ENCODE results near the gene PSMC4.
A peak's percentile ranks its signal among the peaks of the same experiment; 100 is the strongest.

Gene PSMC4

DNA sequence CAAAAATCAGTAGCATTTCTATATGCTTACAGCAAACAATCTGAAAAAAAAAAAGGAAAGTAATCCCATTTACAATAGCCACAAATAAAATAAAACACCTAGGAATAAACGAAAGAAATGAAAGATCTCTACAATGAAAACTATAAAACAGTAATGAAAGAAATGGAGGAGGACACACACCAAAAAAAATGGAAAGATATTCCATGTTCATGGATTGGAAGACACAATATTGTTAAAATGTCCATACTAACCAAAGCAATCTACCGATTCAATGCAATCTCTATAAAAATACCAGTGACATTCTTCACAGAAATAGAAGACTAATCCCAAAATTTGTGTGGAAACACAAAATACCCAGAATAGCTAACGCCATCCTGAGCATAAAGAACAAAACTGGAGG is 41.2 kb upstream of the PSMC4 start:
- Histone ChIP-seq H4K20me1 (ENCODE audit: insufficient read depth, low read length) (no peaks in the 10 kb centered on the region), H3K27ac (ENCODE audit: low read length) (no peak overlapping the region), H3K36me3 (replicated peaks; ENCODE audit: low read depth, low read length) (no peaks in the 10 kb centered on the region), H3K4me2 (ENCODE audit: low read length) (no peak overlapping the region), H3K79me2 (ENCODE audit: low read length) (no peaks in the 10 kb centered on the region), H3K4me1 (ENCODE audit: low read length) (no peaks in the 10 kb centered on the region), H3K9me3 (ENCODE audit: insufficient read depth, low read length) (no peaks in the 10 kb centered on the region), H3K4me3 (ENCODE audit: low read length) (no peak overlapping the region), H3K27me3 (ENCODE audit: low read depth, low read length) (no peaks in the 10 kb centered on the region), H3K9ac (ENCODE audit: low read length) (no peak overlapping the region), H2AFZ (ENCODE audit: low read depth, low read length) (no peak overlapping the region)
- TF ChIP-seq EZH2phosphoT487 (IDR thresholded peaks at IDR 0.05; ENCODE audit: low read depth), result no peak
- TF ChIP-seq, protein P1, sequence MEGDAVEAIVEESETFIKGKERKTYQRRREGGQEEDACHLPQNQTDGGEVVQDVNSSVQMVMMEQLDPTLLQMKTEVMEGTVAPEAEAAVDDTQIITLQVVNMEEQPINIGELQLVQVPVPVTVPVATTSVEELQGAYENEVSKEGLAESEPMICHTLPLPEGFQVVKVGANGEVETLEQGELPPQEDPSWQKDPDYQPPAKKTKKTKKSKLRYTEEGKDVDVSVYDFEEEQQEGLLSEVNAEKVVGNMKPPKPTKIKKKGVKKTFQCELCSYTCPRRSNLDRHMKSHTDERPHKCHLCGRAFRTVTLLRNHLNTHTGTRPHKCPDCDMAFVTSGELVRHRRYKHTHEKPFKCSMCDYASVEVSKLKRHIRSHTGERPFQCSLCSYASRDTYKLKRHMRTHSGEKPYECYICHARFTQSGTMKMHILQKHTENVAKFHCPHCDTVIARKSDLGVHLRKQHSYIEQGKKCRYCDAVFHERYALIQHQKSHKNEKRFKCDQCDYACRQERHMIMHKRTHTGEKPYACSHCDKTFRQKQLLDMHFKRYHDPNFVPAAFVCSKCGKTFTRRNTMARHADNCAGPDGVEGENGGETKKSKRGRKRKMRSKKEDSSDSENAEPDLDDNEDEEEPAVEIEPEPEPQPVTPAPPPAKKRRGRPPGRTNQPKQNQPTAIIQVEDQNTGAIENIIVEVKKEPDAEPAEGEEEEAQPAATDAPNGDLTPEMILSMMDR (IDR thresholded peaks at IDR 0.05; ENCODE audit: low read depth, low read length), result no peak

DNA sequence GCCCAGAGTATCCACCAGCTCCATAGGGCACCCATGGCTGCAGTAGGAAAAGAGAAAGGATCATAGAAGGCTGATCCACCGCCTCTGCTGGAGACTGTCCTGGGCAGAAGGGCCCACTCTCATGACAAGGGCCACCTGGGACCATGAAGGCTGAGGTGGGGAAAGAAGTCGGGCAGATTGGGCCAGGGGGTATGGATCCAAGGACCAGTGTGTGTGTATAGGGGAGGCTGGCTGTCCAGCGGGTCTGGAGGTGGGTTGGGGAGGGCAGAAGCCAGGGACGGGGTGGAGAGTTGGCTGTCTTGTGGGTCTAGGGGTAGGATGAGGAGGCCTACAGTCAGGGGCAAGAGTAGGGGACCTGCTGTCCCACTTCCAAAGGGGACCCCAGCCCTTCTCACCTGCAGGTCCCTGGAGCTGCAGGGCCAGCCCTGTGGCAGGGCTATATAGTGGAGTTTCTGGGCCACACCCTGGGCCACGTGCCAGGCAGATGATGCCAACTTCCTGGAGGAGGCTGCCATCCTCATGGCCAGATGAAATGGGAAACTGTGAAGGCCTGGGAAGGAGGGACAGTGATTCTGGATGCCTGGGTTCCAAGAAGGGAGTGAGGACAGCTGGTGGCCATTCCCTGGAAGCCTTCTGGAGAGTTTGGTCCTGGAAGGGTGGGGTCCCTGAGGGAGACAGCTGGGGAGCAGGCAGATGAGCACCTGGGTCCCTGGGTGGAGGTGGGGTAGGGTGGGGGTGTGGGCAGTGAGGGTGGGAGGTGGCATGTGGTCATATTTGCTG is 36.2 kb upstream of the PSMC4 start, which contains the start of gene FCGBP:
TSS of gene FCGBP (minus strand) at position 51 of the 780 bp plus-strand sequence.
- TF ChIP-seq, protein P1 (IDR thresholded peaks at IDR 0.05; ENCODE audit: low read depth, low read length), result no peak
- TF ChIP-seq EZH2phosphoT487 (IDR thresholded peaks at IDR 0.05; ENCODE audit: low read depth), result no peak

DNA sequence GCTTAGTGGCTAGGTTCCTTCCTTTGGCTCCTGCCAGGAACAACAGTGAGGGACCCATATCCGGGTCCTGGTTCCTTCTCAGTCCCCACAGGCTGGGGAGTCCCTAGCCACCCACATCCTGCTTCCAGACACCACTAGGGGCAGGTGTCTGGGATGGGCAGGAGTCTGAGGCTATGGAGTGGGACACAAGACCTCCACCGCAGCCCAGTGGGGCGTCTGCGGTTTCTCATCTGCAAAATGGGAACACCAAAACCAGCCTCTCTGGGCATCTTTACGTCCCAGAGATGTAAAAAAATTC is 35.7 kb upstream of the PSMC4 start:
- no peaks in the 10 kb centered on the region for H3K27me3 ChIP-seq (ENCODE audit: low read depth, low read length)
- H3K36me3 ChIP-seq (replicated peaks; ENCODE audit: low read depth, low read length), result peaks cover 6% of the 10 kb centered on the region
- H3K9me3 ChIP-seq (ENCODE audit: insufficient read depth, low read length), result peaks cover 7% of the 10 kb centered on the region
- no peaks in the 10 kb centered on the region for H3K79me2 ChIP-seq (ENCODE audit: low read length)
- no peak overlapping the region for H3K4me3 ChIP-seq (ENCODE audit: low read length)
- TF ChIP-seq, protein P1 (IDR thresholded peaks at IDR 0.05; ENCODE audit: low read depth, low read length), result no peak
- TF ChIP-seq EZH2phosphoT487 (IDR thresholded peaks at IDR 0.05; ENCODE audit: low read depth), result no peak
- H3K4me2 ChIP-seq (ENCODE audit: low read length), result no peak overlapping the region
- H3K9ac ChIP-seq (ENCODE audit: low read length), result no peak overlapping the region
- peaks cover 28% of the 10 kb centered on the region for H3K4me1 ChIP-seq (ENCODE audit: low read length)
- H2AFZ ChIP-seq (ENCODE audit: low read depth, low read length), result no peak overlapping the region
- H3K27ac ChIP-seq (ENCODE audit: low read length), result no peak overlapping the region
- no peaks in the 10 kb centered on the region for H4K20me1 ChIP-seq (ENCODE audit: insufficient read depth, low read length)

More for the DNA sequence above, 36.2 kb upstream of the PSMC4 start, which contains the start of gene FCGBP:
- H3K27ac ChIP-seq (ENCODE audit: low read length), result no peak within 1 kb of the TSS
- H2AFZ ChIP-seq (ENCODE audit: low read depth, low read length), result no peak within 1 kb of the TSS
- peaks cover 26% of the 10 kb centered on the region for H3K4me1 ChIP-seq (ENCODE audit: low read length)
- H3K9me3 ChIP-seq (ENCODE audit: insufficient read depth, low read length), result peaks cover 4% of the 10 kb centered on the region; the same call in 1 of the 2 replicates
- peaks cover 2% of the 10 kb centered on the region for H3K36me3 ChIP-seq (replicated peaks; ENCODE audit: low read depth, low read length)
- H3K4me3 ChIP-seq (ENCODE audit: low read length), result no peak within 1 kb of the TSS
- no peaks in the 10 kb centered on the region for H3K27me3 ChIP-seq (ENCODE audit: low read depth, low read length)
- no peaks in the 10 kb centered on the region for H4K20me1 ChIP-seq (ENCODE audit: insufficient read depth, low read length)
- H3K79me2 ChIP-seq (ENCODE audit: low read length), result no peaks in the 10 kb centered on the region
- H3K4me2 ChIP-seq (ENCODE audit: low read length), result no peak within 1 kb of the TSS
- H3K9ac ChIP-seq (ENCODE audit: low read length), result no peak within 1 kb of the TSS

DNA sequence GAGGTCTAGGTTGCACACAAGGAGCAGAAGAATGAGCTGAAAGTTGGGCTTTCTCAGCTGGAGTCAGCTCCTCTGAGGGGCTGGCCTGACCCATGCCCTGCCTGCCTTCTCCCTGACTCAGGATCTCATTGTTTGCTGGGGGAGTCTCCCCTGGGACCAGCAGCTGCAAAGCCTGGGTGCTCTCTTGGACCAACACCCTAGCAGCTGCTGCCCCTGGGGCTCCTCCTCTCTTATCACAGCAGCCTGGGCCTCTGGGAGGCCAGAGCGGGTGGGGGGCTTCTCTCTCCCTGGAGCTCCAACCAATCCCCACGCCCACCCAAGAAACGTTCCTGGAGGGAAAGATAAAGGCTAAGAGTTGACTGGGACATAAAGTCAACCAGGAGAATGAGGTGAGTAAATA is 34.9 kb upstream of the PSMC4 start:
- Histone ChIP-seq H2AFZ (ENCODE audit: low read depth, low read length) (no peak overlapping the region), H3K4me3 (ENCODE audit: low read length) (no peak overlapping the region), H3K4me2 (ENCODE audit: low read length) (peak overlapping the region; percentile 8; the same call in 1 of the 2 replicates), H3K79me2 (ENCODE audit: low read length) (no peaks in the 10 kb centered on the region), H3K9me3 (ENCODE audit: insufficient read depth, low read length) (peaks cover 15% of the 10 kb centered on the region), H3K27ac (ENCODE audit: low read length) (no peak overlapping the region), H3K9ac (ENCODE audit: low read length) (no peak overlapping the region), H3K27me3 (ENCODE audit: low read depth, low read length) (no peaks in the 10 kb centered on the region), H3K4me1 (ENCODE audit: low read length) (peaks cover 35% of the 10 kb centered on the region), H3K36me3 (replicated peaks; ENCODE audit: low read depth, low read length) (peaks cover 12% of the 10 kb centered on the region), H4K20me1 (ENCODE audit: insufficient read depth, low read length) (no peaks in the 10 kb centered on the region)
- TF ChIP-seq, protein P1 (IDR thresholded peaks at IDR 0.05; ENCODE audit: low read depth, low read length), result no peak
- TF ChIP-seq EZH2phosphoT487 (IDR thresholded peaks at IDR 0.05; ENCODE audit: low read depth), result no peak
